WTC11 (cell line): ENCODE measurements around the gene COQ9. TPM values are rescaled to one million over a fixed set of nuclear protein-coding genes. Genes with fewer than 3 reads are reported as not detected.

Experiments used
- ATAC-seq: fragments of 200-7000 bp; cut with Tn5 transposase; 2 replicates; pipeline ENCODE4 v1.10.0; 2021; ENCODE audit warnings: mild to moderate bottlenecking, moderate library complexity
- CTCF ChIA-PET: fragments of 300-600 bp; sonication (Branson Sonifier 250); formaldehyde crosslinking; loops from one replicate; lab custom pipeline; 2021; ENCODE audit warnings: antibody characterized with exemption; lab: Charles Lee
- POLR2A ChIA-PET: fragments of 350-600 bp; sonication (Branson Sonifier 250); formaldehyde crosslinking; loops from one replicate; lab custom pipeline; 2021; ENCODE audit warnings: antibody characterized with exemption; lab: Charles Lee
- DNase-seq: peaks from one replicate; pipeline ENCODE4 v3.0.0; 2021; ENCODE audit warnings: low spot score
- H3K27ac Mint-ChIP-seq: 2 replicates; pipeline ENCODE4 v1.8.0; 2021; ENCODE audit warnings: mixed read lengths
- H3K27me3 Mint-ChIP-seq: 2 replicates; pipeline ENCODE4 v1.8.0; 2021; ENCODE audit warnings: low read depth, mild to moderate bottlenecking, moderate library complexity, mixed read lengths
- H3K36me3 Mint-ChIP-seq: 2 replicates; pipeline ENCODE4 v1.8.0; 2021; ENCODE audit warnings: mixed read lengths
- H3K4me1 Mint-ChIP-seq: 2 replicates; pipeline ENCODE4 v1.8.0; 2022; ENCODE audit warnings: mixed read lengths
- H3K4me3 Mint-ChIP-seq: 2 replicates; pipeline ENCODE4 v1.8.0; 2021; ENCODE audit warnings: mild to moderate bottlenecking, moderate library complexity, mixed read lengths
- H3K9me3 Mint-ChIP-seq: 2 replicates; pipeline ENCODE4 v1.8.0; 2021; ENCODE audit warnings: mixed read lengths
- AFF4 ChIP-seq: sonication (generic); formaldehyde crosslinking; IDR thresholded peaks from 2 replicates; pipeline ENCODE4 v1.8.1; 2023; ENCODE audit warnings: mild to moderate bottlenecking, missing genetic modification reagents, borderline replicate concordance
- ATF1 ChIP-seq: sonication (generic); formaldehyde crosslinking; IDR thresholded peaks from 2 replicates; pipeline ENCODE4 v1.8.1; 2023; ENCODE audit warnings: mild to moderate bottlenecking, moderate library complexity, missing genetic modification reagents
- CTCF ChIP-seq: fragments of 200-600 bp; IDR thresholded peaks from 2 replicates; pipeline ENCODE4 v1.8.0; 2022; ENCODE audit warnings: antibody characterized with exemption
- ELF4 ChIP-seq: sonication (generic); formaldehyde crosslinking; IDR thresholded peaks from 2 replicates; pipeline ENCODE4 v1.8.1; 2022; ENCODE audit warnings: low read depth, mild to moderate bottlenecking, moderate library complexity, missing genetic modification reagents
- ETV6 ChIP-seq: sonication (generic); formaldehyde crosslinking; IDR thresholded peaks from 2 replicates; pipeline ENCODE4 v1.8.1; 2022; ENCODE audit warnings: mild to moderate bottlenecking, missing genetic modification reagents
- FOXP4 ChIP-seq: sonication (generic); formaldehyde crosslinking; IDR thresholded peaks from 2 replicates; pipeline ENCODE4 v1.8.0; 2022; ENCODE audit warnings: mild to moderate bottlenecking, missing genetic modification reagents
- GABPB1 ChIP-seq: sonication (generic); formaldehyde crosslinking; IDR thresholded peaks from 2 replicates; pipeline ENCODE4 v1.8.1; 2023; ENCODE audit warnings: mild to moderate bottlenecking, missing genetic modification reagents
- IRF1 ChIP-seq: sonication (generic); formaldehyde crosslinking; IDR thresholded peaks from 2 replicates; pipeline ENCODE4 v1.8.0; 2023; ENCODE audit warnings: missing genetic modification reagents
- JUN ChIP-seq: sonication (generic); formaldehyde crosslinking; IDR thresholded peaks from 2 replicates; pipeline ENCODE4 v1.8.0; 2023; ENCODE audit warnings: mild to moderate bottlenecking, missing genetic modification reagents
- MAX ChIP-seq: sonication (generic); formaldehyde crosslinking; IDR thresholded peaks from 2 replicates; pipeline ENCODE4 v1.8.0; 2022; ENCODE audit warnings: mild to moderate bottlenecking, missing genetic modification reagents
- MLX ChIP-seq: sonication (generic); formaldehyde crosslinking; IDR thresholded peaks from 2 replicates; pipeline ENCODE4 v1.8.1; 2023; ENCODE audit warnings: mild to moderate bottlenecking, missing genetic modification reagents, moderate library complexity
- NFE2L1 ChIP-seq: sonication (generic); formaldehyde crosslinking; IDR thresholded peaks from 2 replicates; pipeline ENCODE4 v1.8.1; 2023; ENCODE audit warnings: missing genetic modification reagents
- NR2C2 ChIP-seq: sonication (generic); formaldehyde crosslinking; IDR thresholded peaks from 2 replicates; pipeline ENCODE4 v1.8.0; 2022; ENCODE audit warnings: mild to moderate bottlenecking, missing genetic modification reagents
- OVOL2 ChIP-seq: fragments of 250-450 bp; sonication (Bioruptor Pico); IDR thresholded peaks from 2 replicates; pipeline ENCODE4 v1.9.0; 2021; ENCODE audit warnings: mild to moderate bottlenecking, borderline replicate concordance
- PRRX2 ChIP-seq: fragments of 250-450 bp; sonication (Bioruptor Pico); IDR thresholded peaks from 2 replicates; pipeline ENCODE4 v1.8.0; 2021; ENCODE audit warnings: mild to moderate bottlenecking
- SMAD4 ChIP-seq: sonication (generic); formaldehyde crosslinking; IDR thresholded peaks from 2 replicates; pipeline ENCODE4 v1.8.0; 2022; ENCODE audit warnings: mild to moderate bottlenecking, missing genetic modification reagents
- ZNF219 ChIP-seq: sonication (generic); formaldehyde crosslinking; IDR thresholded peaks from 2 replicates; pipeline ENCODE4 v1.8.0; 2023; ENCODE audit warnings: missing genetic modification reagents, mild to moderate bottlenecking, borderline replicate concordance
- ZNF281 ChIP-seq: sonication (generic); formaldehyde crosslinking; IDR thresholded peaks from 2 replicates; pipeline ENCODE4 v1.8.0; 2023; ENCODE audit warnings: mild to moderate bottlenecking, missing genetic modification reagents
- total RNA-seq: library from RNA; stranded (reverse); gene quantifications from 3 replicates; pipeline ENCODE4 v1.2.3, GENCODE V29; 2021

Gene COQ9
- total RNA-seq, 1 experiment from 2014 or later: 39.2 TPM

GRCh38 chr16:57462209-57462977 lies 15.1 kb downstream of the COQ9 start, which contains the start of gene POLR2C (continued):
- peak; percentile 78 for TF ChIP-seq MAX
- TF ChIP-seq SMAD4 (CRISPR knock-in tag): no peak
- TF ChIP-seq CTCF: peak; percentile 95
- TF ChIP-seq MLX (CRISPR knock-in tag): peak; percentile 83; the same call in 1 of the 2 replicates
- no peak for TF ChIP-seq ZNF219
- peak; percentile 90 for TF ChIP-seq ETV6 (CRISPR knock-in tag)
- no peak for TF ChIP-seq PRRX2 (CRISPR knock-in tag)
- peak; percentile 88 for TF ChIP-seq GABPB1 (CRISPR knock-in tag)
- TF ChIP-seq FOXP4: peak; percentile 86; the same call in 1 of the 2 replicates
- TF ChIP-seq ELF4 (CRISPR knock-in tag): no peak
- 0 out of 2 replicates have a peak, but pooled peaks have one; percentile 67 for TF ChIP-seq OVOL2 (CRISPR knock-in tag)

GRCh38 chr16:57462978-57463362 lies 15.7 kb downstream of the COQ9 start:
- ATAC-seq: peak; percentile 23
- Mint-ChIP-seq H3K9me3 (no peaks in the 10 kb centered on the region), H3K27me3 (no peaks in the 10 kb centered on the region), H3K4me3 (peak overlapping the region; percentile 100), H3K27ac (no peak overlapping the region), H3K4me1 (peaks cover 4% of the 10 kb centered on the region), H3K36me3 (peaks cover 49% of the 10 kb centered on the region)
- TF ChIP-seq AFF4 (CRISPR knock-in tag) (no peak), ZNF281 (CRISPR knock-in tag) (no peak), NFE2L1 (CRISPR knock-in tag) (no peak), IRF1 (no peak), NR2C2 (no peak), ATF1 (CRISPR knock-in tag) (no peak), JUN (no peak)
- no peak for DNase-seq
- POLR2A ChIA-PET: interaction anchor here (0.7 to 1.6 kb wide), 3 partner anchors 16 to 66 kb away, joined by 3 to 5 read pairs (median 4); partner anchors contain the start of genes CIAPIN1 and COQ9
- CTCF ChIA-PET: interaction anchor here (0.8 to 5.1 kb wide), 28 partner anchors 11 to 632 kb away, joined by 3 to 71 read pairs (median 5); partner anchors contain the start of genes CCDC102A, CIAPIN1, COQ9 and CX3CL1
